Body of pancreas (tissue), 4 donors: ENCODE results near the gene UBAC2. TPM values are rescaled to one million over a fixed set of nuclear protein-coding genes. Genes with fewer than 3 reads are reported as not detected.
A peak's percentile ranks its signal among the peaks of the same experiment; 100 is the strongest.

ENCODE experiments used
- ATAC-seq: fragments of 150-250 bp; one replicate; pipeline ENCODE4 v1.9.1; 2016
- DNase-seq, 4 donors: peaks; one replicate each; pipeline ENCODE4 v3.0.0-alpha.2; 2019
- H3K27ac ChIP-seq, 4 donors: fragments of 200-600 bp; sonication (generic); 1 replicate in 3 of 4; 2 replicates in 1 of 4; pipeline versions ENCODE4 v1.5.1 to v1.6.1; 2016 to 2019; ENCODE audit warnings: mild to moderate bottlenecking in 1 of 4, mixed read lengths in 1 of 4, moderate library complexity in 1 of 4
- H3K27me3 ChIP-seq, 2 donors: fragments of 200-600 bp; sonication (generic); one replicate each; pipeline ENCODE4 v1.6.0; 2016; ENCODE audit warnings: mild to moderate bottlenecking in 1 of 2
- H3K36me3 ChIP-seq, 2 donors: fragments of 200-600 bp; sonication (generic); replicated peaks in 1 of 2; 2 replicates each; pipeline ENCODE4 v1.5.1; 2016; ENCODE audit warnings: low read depth in 2 of 2; ENCODE audit not compliant: insufficient read depth in 1 of 2
- H3K4me1 ChIP-seq: fragments of 200-600 bp; sonication (generic); one replicate; pipeline ENCODE4 v1.6.0; 2016
- H3K4me3 ChIP-seq, 2 donors: fragments of 200-600 bp; sonication (generic); 1 replicate in 1 of 2; 2 replicates in 1 of 2; pipeline ENCODE4 v1.5.1; 2016 to 2019
- H3K9me3 ChIP-seq, 3 donors: fragments of 200-600 bp; sonication (generic); 1 replicate in 2 of 3; 2 replicates in 1 of 3; pipeline ENCODE4 v1.5.1; 2016
- CTCF ChIP-seq, 7 experiments: fragments of 450-650 bp in 4 of 7; fragments of 200-600 bp in 3 of 7; sonication (generic) in 3 of 7; IDR thresholded peaks; one replicate each; pipeline ENCODE4 v1.5.1; 2016 to 2019; ENCODE audit warnings: antibody characterized with exemption in 7 of 7
- POLR2A ChIP-seq, 3 donors: fragments of 450-650 bp; IDR thresholded peaks; one replicate each; pipeline ENCODE4 v1.6.1; 2016; ENCODE audit warnings: antibody characterized with exemption in 3 of 3, mild to moderate bottlenecking in 2 of 3
- WGBS, 2 donors: methylation state at CpG; one replicate each; pipeline ENCODE4 v1.1.5; 2017; 5-methylcytosine and 5-hydroxymethylcytosine counted together
- intact Hi-C: fragments of 100-400 bp; cut with DNase I; formaldehyde crosslinking; loops from one replicate; pipeline ENCODE4 v1.15.1; 2023
- total RNA-seq, 2 donors: library from RNA; depleted of rRNA; stranded (reverse); fragments of >200 nt; gene quantifications; one replicate each; pipeline ENCODE4 v1.1.0, GENCODE V29; 2016

The UBAC2 gene
- total RNA-seq, 2 donors from 2014 or later: 21.4 to 27.2 TPM

DNA sequence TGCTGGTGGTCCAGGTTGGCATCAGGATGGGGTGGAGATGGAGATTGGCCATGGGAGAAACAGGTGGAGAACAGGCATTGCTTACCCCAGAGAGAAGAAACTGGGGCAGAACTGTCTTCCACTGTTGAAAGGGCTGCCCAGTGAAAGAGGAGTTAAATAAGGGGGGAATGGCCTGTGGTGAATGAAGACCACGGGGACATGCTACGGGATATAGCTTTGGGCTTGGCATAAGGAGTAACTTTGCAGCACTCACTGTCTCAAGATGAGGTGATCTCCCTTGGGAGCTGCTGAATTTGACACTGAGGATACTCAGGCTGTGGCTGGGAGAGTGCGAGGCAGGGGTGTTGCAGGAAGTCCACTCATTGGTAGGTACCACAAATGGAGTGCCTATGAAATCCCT, 68.2 kb downstream of the UBAC2 start:
- no peak for DNase-seq
- Histone ChIP-seq H3K36me3 (no peaks in the 10 kb centered on the region), H3K27ac (no peak overlapping the region), H3K27me3 (no peaks in the 10 kb centered on the region), H3K4me3 (no peak overlapping the region), H3K9me3 (no peaks in the 10 kb centered on the region), H3K4me1 (no peaks in the 10 kb centered on the region)
- ATAC-seq: no peak
- no peak for TF ChIP-seq CTCF (IDR thresholded peaks at IDR 0.05)
- TF ChIP-seq POLR2A (IDR thresholded peaks at IDR 0.05): no peak
- intact Hi-C loops: loop anchor here (5.0 kb wide), 1 partner anchor 92 kb away; no protein-coding TSS in a partner anchor
- WGBS, 2 donors: 88 to 97% methylated on average over 3 of the region's 3 CpGs

DNA sequence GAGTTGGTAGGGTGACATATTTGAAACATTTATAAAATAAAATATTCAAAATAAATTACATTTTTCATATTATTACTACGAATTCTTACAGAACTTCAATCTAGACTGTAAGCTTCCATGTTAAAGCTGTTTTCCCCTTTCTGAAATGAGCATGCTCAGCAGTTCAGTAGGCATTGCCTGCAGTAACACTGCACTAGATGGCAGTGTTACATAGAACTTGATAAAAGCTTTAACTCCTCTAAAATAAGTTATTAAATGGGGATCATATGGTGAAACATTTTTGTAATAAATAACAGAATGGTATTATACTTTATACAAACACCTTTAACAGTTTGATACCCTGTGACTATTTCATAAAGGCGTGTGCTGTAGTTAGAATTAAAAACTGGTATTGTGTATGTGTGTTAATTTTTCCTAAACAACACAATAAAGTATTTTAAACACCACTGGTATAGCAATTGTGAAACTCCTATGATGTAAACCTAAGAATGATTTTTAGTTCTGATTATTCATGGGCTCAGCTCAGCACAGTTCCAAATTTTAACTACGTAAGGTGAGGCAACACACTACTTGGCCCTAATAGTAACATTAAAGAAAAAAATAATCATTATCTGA, 69.1 kb downstream of the UBAC2 start:
- Histone ChIP-seq H3K4me1 (no peaks in the 10 kb centered on the region), H3K27ac (peak overlapping the region in 1 of 4 donors; percentile 42), H3K4me3 (no peak overlapping the region), H3K27me3 (no peaks in the 10 kb centered on the region), H3K36me3 (no peaks in the 10 kb centered on the region), H3K9me3 (no peaks in the 10 kb centered on the region)
- no peak for ATAC-seq
- intact Hi-C loops: loop anchor here (5.0 to 10.0 kb wide), 2 partner anchors 92 to 155 kb away; no protein-coding TSS in a partner anchor
- DNase-seq: peak in 1 of 4 donors; percentile 46
- WGBS, 2 donors: 65 to 69% methylated on average over 3 of the region's 3 CpGs
- TF ChIP-seq CTCF (IDR thresholded peaks at IDR 0.05) (peak in 6 of 7 experiments; percentile 19 to 59 (median 47)), POLR2A (IDR thresholded peaks at IDR 0.05) (no peak)

DNA sequence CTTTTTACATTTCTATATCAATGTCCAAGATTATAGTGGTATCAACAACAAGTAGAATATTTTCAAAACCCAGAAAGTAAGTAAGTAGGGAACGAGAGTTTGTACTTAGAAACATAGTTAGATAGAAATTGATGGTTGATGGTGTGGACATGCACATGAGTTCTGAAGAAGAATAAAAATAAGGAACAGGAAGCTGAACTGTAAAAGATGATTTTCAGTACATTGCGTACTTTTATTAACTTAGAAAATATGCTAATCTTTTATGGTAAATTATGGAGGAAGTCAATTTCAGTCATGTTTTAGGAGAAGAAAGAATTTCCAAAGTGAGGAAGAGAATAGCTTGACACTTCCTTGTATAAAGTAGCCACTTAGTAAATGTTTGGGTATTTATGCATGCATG, 69.9 kb downstream of the UBAC2 start:
- peak overlapping the region in 1 of 4 donors; percentile 56 for H3K27ac ChIP-seq
- no peaks in the 10 kb centered on the region for H3K9me3 ChIP-seq
- intact Hi-C loops: loop anchor here (10.0 kb wide), 1 partner anchor 154 kb away; no protein-coding TSS in a partner anchor
- H3K4me1 ChIP-seq: no peaks in the 10 kb centered on the region
- no peak overlapping the region for H3K4me3 ChIP-seq
- no peak for ATAC-seq
- no peaks in the 10 kb centered on the region for H3K27me3 ChIP-seq
- TF ChIP-seq POLR2A (IDR thresholded peaks at IDR 0.05) (peak in 1 of 3 donors; percentile 5), CTCF (IDR thresholded peaks at IDR 0.05) (no peak)
- 77 to 90% methylated on average over 2 of the region's 2 CpGs for WGBS, 2 donors
- H3K36me3 ChIP-seq: no peaks in the 10 kb centered on the region
- no peak for DNase-seq

DNA sequence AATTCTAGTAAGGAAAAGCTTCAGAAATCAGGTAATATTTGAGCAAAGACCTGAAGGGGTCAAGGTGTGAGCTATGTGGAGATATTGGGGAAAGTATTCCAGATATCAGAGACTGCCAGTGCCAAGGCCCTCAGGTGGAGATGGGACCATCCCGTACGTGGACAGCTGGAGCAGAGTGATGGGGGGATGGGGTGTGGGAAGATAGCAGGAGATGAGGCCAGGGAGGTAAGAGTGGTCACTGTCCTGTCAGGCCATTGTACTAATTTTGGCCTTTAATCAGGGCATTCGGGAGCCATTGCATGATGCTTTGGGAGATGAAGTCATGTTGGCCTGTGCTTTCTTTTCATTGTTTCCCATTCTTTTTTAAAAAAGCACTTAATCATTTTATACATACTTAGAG, 70.6 kb downstream of the UBAC2 start:
- WGBS, 2 donors: 76 to 86% methylated on average over 3 of the region's 3 CpGs
- H3K36me3 ChIP-seq: no peaks in the 10 kb centered on the region
- intact Hi-C loops: loop anchor here (10.0 kb wide), 1 partner anchor 154 kb away; no protein-coding TSS in a partner anchor
- H3K27ac ChIP-seq: peak overlapping the region in 1 of 4 donors; percentile 56
- no peaks in the 10 kb centered on the region for H3K4me1 ChIP-seq
- no peak for TF ChIP-seq CTCF (IDR thresholded peaks at IDR 0.05)
- no peak for TF ChIP-seq POLR2A (IDR thresholded peaks at IDR 0.05)
- ATAC-seq: no peak
- no peak for DNase-seq
- H3K27me3 ChIP-seq: no peaks in the 10 kb centered on the region
- no peaks in the 10 kb centered on the region for H3K9me3 ChIP-seq
- H3K4me3 ChIP-seq: no peak overlapping the region

DNA sequence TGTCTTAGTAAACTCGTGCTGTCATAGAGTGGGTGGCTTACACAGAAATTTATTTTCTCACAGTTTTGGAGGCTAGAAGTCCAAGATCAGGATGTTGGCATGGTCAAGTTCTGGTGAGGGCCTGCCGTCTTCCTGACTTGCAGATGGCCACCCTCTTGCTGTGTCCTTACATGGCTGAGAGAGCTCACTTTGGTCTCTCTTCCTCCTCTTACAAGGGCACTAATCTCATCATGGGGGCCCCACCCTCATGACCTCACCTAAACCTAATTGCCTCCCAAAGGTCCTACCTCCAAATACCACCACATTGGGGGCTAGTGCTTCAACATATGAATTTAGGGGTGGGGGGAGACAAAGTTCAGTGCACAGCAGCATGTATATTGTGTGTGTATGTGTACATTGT, 71.8 kb downstream of the UBAC2 start:
- DNase-seq: no peak
- H3K9me3 ChIP-seq: no peaks in the 10 kb centered on the region
- WGBS, 2 donors: 89 to 97% methylated on average over 2 of the region's 2 CpGs
- H3K27ac ChIP-seq: no peak overlapping the region
- no peak for TF ChIP-seq POLR2A (IDR thresholded peaks at IDR 0.05)
- no peak for TF ChIP-seq CTCF (IDR thresholded peaks at IDR 0.05)
- no peak overlapping the region for H3K4me3 ChIP-seq
- intact Hi-C loops: loop anchor here (10.0 kb wide), 1 partner anchor 152 kb away; no protein-coding TSS in a partner anchor
- no peaks in the 10 kb centered on the region for H3K36me3 ChIP-seq
- no peak for ATAC-seq
- H3K4me1 ChIP-seq: no peaks in the 10 kb centered on the region
- H3K27me3 ChIP-seq: no peaks in the 10 kb centered on the region
